ENCODE data around the gene TRIP4. TPM values are rescaled to one million over a fixed set of nuclear protein-coding genes. Genes with fewer than 3 reads are reported as not detected.

TRIP4 gene
- polyA plus RNA-seq, 3 donors: 23.0 to 40.1 (median 35.6) TPM

GRCh38 chr15:64459066-64459781 lies 71.6 kb downstream of the TRIP4 start:
- Histone ChIP-seq H3K36me3 (replicated peaks in 1 of 2; ENCODE audit: control insufficient read depth in 1 of 2, insufficient read depth in 2 of 2, low read length in 2 of 2) (no peaks in the 10 kb centered on the region), H3K4me3 (replicated peaks in 1 of 3; ENCODE audit: low read depth in 2 of 3, low read length in 3 of 3) (no peak overlapping the region), H2AFZ (ENCODE audit: insufficient read depth, low read depth, low read length, poor library complexity, severe bottlenecking) (no peak overlapping the region), H3K27ac (ENCODE audit: low read depth in 1 of 2, low read length in 2 of 2) (no peak overlapping the region), H3K27me3 (ENCODE audit: control insufficient read depth in 2 of 2, insufficient read depth in 2 of 2, low read length in 2 of 2) (no peaks in the 10 kb centered on the region), H3K79me2 (ENCODE audit: insufficient read depth, low read length) (peaks cover 31% of the 10 kb centered on the region), H3K4me1 (ENCODE audit: control insufficient read depth in 1 of 2, insufficient read depth in 2 of 2, low read length in 2 of 2) (peaks cover 58 to 78% of the 10 kb centered on the region in 2 donors), H3K9ac (ENCODE audit: insufficient read depth, low read length, poor library complexity, severe bottlenecking) (no peak overlapping the region), H3K4me2 (replicated peaks; ENCODE audit: extremely low read depth, low read length, poor library complexity, severe bottlenecking) (no peak overlapping the region), H4K20me1 (ENCODE audit: insufficient read depth, low read length) (peaks cover 30% of the 10 kb centered on the region), H3K9me3 (replicated peaks in 1 of 2; ENCODE audit: control insufficient read depth in 1 of 2, insufficient read depth in 1 of 2, low read length in 2 of 2) (no peaks in the 10 kb centered on the region)
- H3K9me3 Mint-ChIP-seq: no peaks in the 10 kb centered on the region
- peak overlapping the region; percentile 89 to 97 for H3K4me3 Mint-ChIP-seq
- peaks cover 79% of the 10 kb centered on the region for H3K4me1 Mint-ChIP-seq
- TF ChIP-seq, protein P1, sequence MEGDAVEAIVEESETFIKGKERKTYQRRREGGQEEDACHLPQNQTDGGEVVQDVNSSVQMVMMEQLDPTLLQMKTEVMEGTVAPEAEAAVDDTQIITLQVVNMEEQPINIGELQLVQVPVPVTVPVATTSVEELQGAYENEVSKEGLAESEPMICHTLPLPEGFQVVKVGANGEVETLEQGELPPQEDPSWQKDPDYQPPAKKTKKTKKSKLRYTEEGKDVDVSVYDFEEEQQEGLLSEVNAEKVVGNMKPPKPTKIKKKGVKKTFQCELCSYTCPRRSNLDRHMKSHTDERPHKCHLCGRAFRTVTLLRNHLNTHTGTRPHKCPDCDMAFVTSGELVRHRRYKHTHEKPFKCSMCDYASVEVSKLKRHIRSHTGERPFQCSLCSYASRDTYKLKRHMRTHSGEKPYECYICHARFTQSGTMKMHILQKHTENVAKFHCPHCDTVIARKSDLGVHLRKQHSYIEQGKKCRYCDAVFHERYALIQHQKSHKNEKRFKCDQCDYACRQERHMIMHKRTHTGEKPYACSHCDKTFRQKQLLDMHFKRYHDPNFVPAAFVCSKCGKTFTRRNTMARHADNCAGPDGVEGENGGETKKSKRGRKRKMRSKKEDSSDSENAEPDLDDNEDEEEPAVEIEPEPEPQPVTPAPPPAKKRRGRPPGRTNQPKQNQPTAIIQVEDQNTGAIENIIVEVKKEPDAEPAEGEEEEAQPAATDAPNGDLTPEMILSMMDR (IDR thresholded peaks at IDR 0.05): no peak
- peak overlapping the region in 1 of 7 donors; percentile 8 for H3K27ac Mint-ChIP-seq
- peaks cover 0 to 3% of the 10 kb centered on the region in 2 donors for H3K36me3 Mint-ChIP-seq
- no peaks in the 10 kb centered on the region for H3K27me3 Mint-ChIP-seq (ENCODE audit: low read depth in 3 of 3)
- intact Hi-C loops (cut with micrococcal nuclease): loop anchor here in 1 of 2 donors (5.0 kb wide), 1 partner anchor 957 kb away; the partner anchor contains the start of gene USP3
- DNase-seq: no peak
- WGBS (ENCODE audit: insufficient coverage): 54% methylated on average over 1 of the region's 3 CpGs

DNA sequence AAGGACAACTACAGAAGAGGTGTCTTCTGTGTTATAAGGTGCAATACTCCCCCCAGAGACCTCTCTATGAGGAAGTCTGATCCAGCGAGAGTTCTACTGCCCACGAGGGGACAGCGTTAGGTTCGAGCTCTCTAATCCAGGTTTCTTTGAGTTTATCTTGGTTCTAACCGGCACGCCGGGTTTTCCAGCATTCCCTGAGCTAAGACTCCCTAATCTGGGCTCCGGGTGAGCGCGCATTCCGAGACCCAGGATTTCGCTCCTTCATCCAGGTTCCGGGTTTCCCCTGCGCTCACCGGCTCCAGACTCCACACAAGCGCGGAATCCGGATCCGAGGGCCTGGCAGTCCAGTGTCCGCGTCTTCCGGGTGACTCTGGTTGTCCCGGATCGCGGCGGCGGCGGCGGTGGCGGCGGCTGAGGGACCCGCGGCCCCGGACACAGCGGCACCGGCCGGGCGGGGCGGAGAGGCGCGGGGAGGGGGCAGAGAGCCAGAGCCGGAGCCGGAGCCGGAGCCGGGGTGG lies 72.6 kb downstream of the TRIP4 start, which contains the start of gene ZNF609:
Gene ZNF609, plus strand, starts transcription at position 373 of the 518 bp plus-strand sequence. CDS start 38,842 bp downstream, outside the sequence.
- Histone ChIP-seq H3K4me2 (replicated peaks; ENCODE audit: extremely low read depth, low read length, poor library complexity, severe bottlenecking) (peak within 1 kb of the TSS; percentile 80), H3K27me3 (ENCODE audit: control insufficient read depth in 2 of 2, insufficient read depth in 2 of 2, low read length in 2 of 2) (no peaks in the 10 kb centered on the region), H3K4me1 (ENCODE audit: control insufficient read depth in 1 of 2, insufficient read depth in 2 of 2, low read length in 2 of 2) (peaks cover 50 to 73% of the 10 kb centered on the region in 2 donors), H3K9me3 (replicated peaks in 1 of 2; ENCODE audit: control insufficient read depth in 1 of 2, insufficient read depth in 1 of 2, low read length in 2 of 2) (no peaks in the 10 kb centered on the region), H3K4me3 (replicated peaks in 1 of 3; ENCODE audit: low read depth in 2 of 3, low read length in 3 of 3) (peak within 1 kb of the TSS; percentile 61 to 98 (median 83)), H3K9ac (ENCODE audit: insufficient read depth, low read length, poor library complexity, severe bottlenecking) (peak within 1 kb of the TSS; percentile 54), H3K79me2 (ENCODE audit: insufficient read depth, low read length) (peaks cover 42% of the 10 kb centered on the region), H2AFZ (ENCODE audit: insufficient read depth, low read depth, low read length, poor library complexity, severe bottlenecking) (peak within 1 kb of the TSS; percentile 81), H4K20me1 (ENCODE audit: insufficient read depth, low read length) (peaks cover 41% of the 10 kb centered on the region), H3K27ac (ENCODE audit: low read depth in 1 of 2, low read length in 2 of 2) (peak within 1 kb of the TSS; percentile 12 to 72), H3K36me3 (replicated peaks in 1 of 2; ENCODE audit: control insufficient read depth in 1 of 2, insufficient read depth in 2 of 2, low read length in 2 of 2) (no peaks in the 10 kb centered on the region)
- Mint-ChIP-seq H3K27ac (peak within 1 kb of the TSS; percentile 78 to 93 (median 87)), H3K27me3 (ENCODE audit: low read depth in 3 of 3) (no peaks in the 10 kb centered on the region), H3K9me3 (no peaks in the 10 kb centered on the region), H3K4me1 (peaks cover 79% of the 10 kb centered on the region), H3K4me3 (peak within 1 kb of the TSS; percentile 90 to 97), H3K36me3 (peaks cover 0 to 4% of the 10 kb centered on the region in 2 donors)
- intact Hi-C loops (cut with micrococcal nuclease): loop anchor here in 1 of 2 donors (5.0 kb wide), 1 partner anchor 298 kb away; the partner anchor contains the start of gene PPIB
- TF ChIP-seq, protein P1 (IDR thresholded peaks at IDR 0.05): no peak
- WGBS (ENCODE audit: insufficient coverage): under 1% methylated on average over 42 of the region's 45 CpGs
- DNase-seq: peak; percentile 74 to 80 (median 79)

All from CD14-positive monocyte (primary cell).